Stimulated activated naive CD8-positive, alpha-beta T cell treated with anti-CD3 and anti-CD28 coated beads, Interleukin-15, Interleukin-2, amounts not matched to agents 100 ng/mL and 50 ng/mL, for 24 hours (primary cell): Measurements from ENCODE around the gene EXOC3L1.

Experiments
- H3K27ac Mint-ChIP-seq: one replicate; pipeline ENCODE4 v1.8.0; 2021; ENCODE audit warnings: mild to moderate bottlenecking, mixed read lengths
- H3K27me3 Mint-ChIP-seq: one replicate; pipeline ENCODE4 v1.8.0; 2021; ENCODE audit warnings: mixed read lengths
- H3K36me3 Mint-ChIP-seq: one replicate; pipeline ENCODE4 v1.8.0; 2021; ENCODE audit warnings: low read depth, mixed read lengths
- H3K4me1 Mint-ChIP-seq: one replicate; pipeline ENCODE4 v1.8.0; 2021; ENCODE audit warnings: low read depth, mixed read lengths
- H3K4me3 Mint-ChIP-seq: one replicate; pipeline ENCODE4 v1.8.0; 2021; ENCODE audit warnings: mild to moderate bottlenecking, mixed read lengths
- H3K9me3 Mint-ChIP-seq: one replicate; pipeline ENCODE4 v1.8.0; 2021; ENCODE audit warnings: mixed read lengths

EXOC3L1 gene

DNA sequence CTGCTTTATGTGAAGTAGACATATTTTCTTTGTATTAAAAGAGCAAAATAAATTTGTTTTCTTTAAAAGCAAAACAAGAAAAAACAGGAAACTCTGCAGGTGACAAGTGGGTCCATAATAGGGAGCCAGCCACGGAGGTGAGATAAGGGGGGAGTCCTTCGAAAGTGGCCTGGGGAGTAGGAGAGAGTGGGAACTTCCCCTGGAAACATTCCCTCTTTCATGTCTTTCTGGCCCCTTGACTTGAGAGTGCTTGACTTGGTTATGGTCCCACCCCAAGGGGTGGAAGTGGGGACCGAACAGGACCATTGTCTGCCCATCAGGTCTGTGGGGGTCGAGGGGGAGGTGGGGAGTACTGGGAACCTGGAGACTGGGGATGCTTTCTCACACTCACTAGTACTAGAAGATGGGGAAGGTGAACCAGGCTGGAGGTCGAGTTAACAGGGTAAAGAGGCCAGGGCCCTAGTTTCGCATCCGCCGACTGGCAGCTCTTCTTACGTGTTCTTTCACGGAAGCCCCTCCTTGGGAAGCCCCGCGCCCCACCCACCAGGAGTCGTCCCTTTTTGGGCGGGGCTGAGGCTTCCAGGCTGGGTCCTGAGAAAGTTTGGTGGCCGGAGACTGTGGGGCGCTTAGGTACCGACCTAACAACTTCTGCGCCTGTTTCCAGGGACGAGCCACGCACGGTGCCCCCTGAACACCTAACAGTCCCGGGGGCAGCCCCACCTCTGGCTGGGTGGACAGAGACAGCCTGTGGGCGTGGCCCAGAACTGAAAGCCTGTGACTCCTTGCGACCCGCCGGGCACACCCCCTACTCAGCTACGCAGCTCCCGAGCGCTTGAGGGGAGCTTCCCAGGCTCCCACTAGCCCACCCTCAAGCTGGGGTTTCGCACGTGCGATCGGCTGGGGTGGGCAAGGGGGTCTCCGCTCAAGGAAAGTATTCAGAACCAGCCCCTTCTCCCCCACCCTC lies 31.0 kb downstream of the EXOC3L1 start:
- peaks cover 22% of the 10 kb centered on the region for H3K27me3 Mint-ChIP-seq
- no peaks in the 10 kb centered on the region for H3K9me3 Mint-ChIP-seq
- peak overlapping the region; percentile 90 for H3K4me3 Mint-ChIP-seq
- H3K4me1 Mint-ChIP-seq: peaks cover 60% of the 10 kb centered on the region
- H3K27ac Mint-ChIP-seq: peak overlapping the region; percentile 85
- no peaks in the 10 kb centered on the region for H3K36me3 Mint-ChIP-seq

DNA sequence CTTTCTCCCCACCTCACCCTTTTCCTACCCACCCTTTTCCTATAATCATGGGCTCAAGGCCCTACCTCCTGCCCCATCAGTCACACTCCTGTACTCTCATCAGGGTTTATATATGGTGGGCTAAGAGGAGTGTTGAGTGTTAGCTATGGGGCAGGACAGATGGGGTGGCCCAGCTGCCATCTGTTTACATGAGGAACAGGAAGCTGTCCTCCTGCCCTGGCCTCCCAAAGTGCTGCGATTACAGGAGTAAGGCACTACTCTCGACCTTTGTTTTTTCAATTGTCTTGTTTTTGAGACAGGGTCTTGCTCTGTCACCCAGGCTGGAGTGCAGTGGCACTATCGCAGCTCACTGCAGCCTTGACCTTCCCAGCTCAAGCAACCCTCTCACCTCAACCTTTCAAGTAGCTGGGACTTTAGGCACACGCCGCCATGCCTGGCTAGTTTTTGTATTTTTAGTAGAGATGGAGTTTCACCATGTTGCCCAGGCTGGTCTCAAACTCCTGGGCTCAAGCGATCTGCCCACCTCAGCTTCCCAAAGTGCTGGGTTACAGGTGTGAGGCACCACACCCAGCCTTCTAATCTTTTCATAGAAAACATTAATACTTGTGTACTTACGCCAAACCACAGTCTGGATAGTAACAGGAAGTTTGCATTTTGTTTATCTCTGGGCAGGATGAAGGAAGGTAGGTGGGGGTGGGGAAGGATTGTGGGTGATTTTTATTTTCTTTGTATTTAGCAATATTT lies 31.9 kb downstream of the EXOC3L1 start:
- H3K27ac Mint-ChIP-seq: peak overlapping the region; percentile 85

DNA sequence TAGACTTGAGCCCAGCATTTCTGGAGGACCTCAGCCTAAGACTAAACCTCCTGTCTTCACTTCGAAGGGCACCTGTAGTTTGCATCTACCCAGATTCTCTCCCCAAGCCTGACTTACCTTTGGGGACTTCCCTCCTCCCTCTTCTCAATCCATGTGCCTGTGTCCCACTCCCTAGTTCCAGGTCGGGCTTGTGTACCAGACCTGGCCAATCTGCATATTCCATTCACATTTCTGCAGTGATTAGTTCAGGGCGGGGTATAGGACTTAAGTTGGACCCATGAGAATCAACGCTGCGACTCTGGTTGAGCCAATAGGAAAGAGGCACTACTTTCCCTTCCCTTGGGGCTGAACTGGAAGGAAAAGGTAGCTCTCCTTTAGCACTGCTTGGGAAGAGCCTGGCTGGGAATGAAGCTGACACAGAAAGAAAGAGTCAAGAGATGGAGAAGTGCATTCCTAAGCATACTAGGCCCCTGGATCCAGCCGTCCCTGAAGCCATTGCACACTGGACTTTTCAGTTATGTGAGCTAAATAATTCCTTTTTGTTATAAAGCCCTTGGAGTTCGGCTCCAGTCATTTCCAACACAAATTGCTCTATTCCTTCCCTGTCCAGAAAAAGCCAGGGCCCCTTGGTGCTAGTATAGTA lies 32.7 kb downstream of the EXOC3L1 start:
- H3K4me3 Mint-ChIP-seq: no peak overlapping the region
- peak overlapping the region; percentile 41 for H3K27ac Mint-ChIP-seq
- peaks cover 17% of the 10 kb centered on the region for H3K27me3 Mint-ChIP-seq
- H3K36me3 Mint-ChIP-seq: no peaks in the 10 kb centered on the region
- no peaks in the 10 kb centered on the region for H3K9me3 Mint-ChIP-seq
- peaks cover 62% of the 10 kb centered on the region for H3K4me1 Mint-ChIP-seq

More for the DNA sequence above, 31.9 kb downstream of the EXOC3L1 start:
- Mint-ChIP-seq H3K4me3 (peak overlapping the region; percentile 90), H3K4me1 (peaks cover 62% of the 10 kb centered on the region), H3K27me3 (peaks cover 18% of the 10 kb centered on the region), H3K36me3 (no peaks in the 10 kb centered on the region), H3K9me3 (no peaks in the 10 kb centered on the region)

DNA sequence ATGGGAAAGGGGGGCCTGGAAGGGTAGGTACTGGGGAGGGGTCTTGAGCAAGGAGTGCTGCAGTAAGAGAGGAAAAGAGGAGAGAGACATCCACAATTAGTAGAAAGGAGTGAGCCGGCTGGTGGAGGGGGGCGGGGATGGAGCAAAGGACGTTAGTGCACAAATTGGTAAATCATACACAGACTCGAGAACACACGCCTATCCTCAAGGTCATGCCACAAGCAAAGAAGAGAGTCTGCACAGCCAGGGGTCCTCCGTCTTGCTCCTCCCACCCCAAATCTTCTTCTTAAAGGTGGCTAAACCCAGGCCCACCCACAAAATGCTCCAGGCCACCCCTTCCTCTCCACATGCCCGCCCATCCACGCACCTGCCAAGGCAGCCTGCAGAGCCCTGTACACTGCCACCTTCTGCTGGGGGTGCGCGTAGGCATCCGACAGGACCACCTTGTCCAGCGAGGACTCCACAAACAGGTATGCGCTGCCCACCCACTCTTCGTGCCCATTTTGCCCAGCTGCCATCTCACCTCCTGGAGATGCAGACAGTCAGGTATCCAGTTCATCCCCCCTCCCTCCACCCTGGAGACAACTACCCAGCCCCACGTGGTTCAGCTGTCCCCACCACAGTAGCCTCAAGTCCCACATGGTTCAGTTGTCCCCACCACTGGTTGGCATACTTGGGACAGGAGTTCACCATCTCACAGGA lies 33.6 kb downstream of the EXOC3L1 start:
- Mint-ChIP-seq H3K9me3 (no peaks in the 10 kb centered on the region), H3K4me1 (peaks cover 56% of the 10 kb centered on the region), H3K36me3 (no peaks in the 10 kb centered on the region), H3K4me3 (no peak overlapping the region), H3K27me3 (peaks cover 12% of the 10 kb centered on the region), H3K27ac (no peak overlapping the region)

DNA sequence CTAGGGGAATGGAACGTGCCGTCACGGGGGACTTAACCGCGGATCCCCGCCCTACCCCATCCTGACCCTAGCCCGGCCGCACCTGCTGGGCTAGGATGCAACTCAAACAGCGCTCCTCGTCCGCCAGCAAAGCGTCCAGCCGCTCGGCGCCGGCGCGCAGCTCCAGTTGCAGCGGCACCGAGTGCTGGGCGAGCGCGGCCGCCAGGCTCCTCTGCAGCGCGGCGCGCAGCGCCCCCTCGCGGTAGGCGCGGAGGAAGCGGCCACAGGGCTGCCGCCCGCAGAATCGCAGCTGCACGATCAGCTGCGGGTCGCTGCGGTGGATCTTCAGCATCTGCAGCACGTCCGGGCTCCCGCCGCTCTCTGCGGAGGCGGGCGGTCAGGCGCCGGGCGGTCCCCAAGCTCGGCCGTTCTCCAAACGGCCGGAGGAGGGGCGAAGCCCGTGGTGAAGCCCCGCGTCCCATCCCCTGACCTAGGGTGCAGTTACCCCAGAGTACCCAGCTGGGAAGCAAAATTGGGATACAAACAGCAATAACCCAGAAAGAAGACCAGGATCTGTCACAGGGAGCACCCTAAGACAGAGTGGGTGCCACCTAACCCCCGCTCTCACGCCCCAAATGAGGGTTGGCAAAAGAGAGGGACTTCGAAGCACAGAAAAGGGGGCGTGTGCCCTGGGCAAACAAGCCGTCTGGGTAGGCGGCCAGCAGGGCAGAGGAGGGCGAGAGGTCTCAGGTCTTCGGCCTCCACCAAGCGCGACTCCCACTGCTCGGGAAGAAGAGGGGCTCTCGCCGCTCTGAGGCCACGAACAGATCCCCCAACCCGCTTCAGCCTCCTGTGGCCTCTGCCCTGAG lies 34.4 kb downstream of the EXOC3L1 start:
- no peaks in the 10 kb centered on the region for H3K36me3 Mint-ChIP-seq
- no peaks in the 10 kb centered on the region for H3K9me3 Mint-ChIP-seq
- H3K27me3 Mint-ChIP-seq: peaks cover 13% of the 10 kb centered on the region
- peak overlapping the region; percentile 62 for H3K4me3 Mint-ChIP-seq
- H3K4me1 Mint-ChIP-seq: peaks cover 53% of the 10 kb centered on the region
- H3K27ac Mint-ChIP-seq: no peak overlapping the region

DNA sequence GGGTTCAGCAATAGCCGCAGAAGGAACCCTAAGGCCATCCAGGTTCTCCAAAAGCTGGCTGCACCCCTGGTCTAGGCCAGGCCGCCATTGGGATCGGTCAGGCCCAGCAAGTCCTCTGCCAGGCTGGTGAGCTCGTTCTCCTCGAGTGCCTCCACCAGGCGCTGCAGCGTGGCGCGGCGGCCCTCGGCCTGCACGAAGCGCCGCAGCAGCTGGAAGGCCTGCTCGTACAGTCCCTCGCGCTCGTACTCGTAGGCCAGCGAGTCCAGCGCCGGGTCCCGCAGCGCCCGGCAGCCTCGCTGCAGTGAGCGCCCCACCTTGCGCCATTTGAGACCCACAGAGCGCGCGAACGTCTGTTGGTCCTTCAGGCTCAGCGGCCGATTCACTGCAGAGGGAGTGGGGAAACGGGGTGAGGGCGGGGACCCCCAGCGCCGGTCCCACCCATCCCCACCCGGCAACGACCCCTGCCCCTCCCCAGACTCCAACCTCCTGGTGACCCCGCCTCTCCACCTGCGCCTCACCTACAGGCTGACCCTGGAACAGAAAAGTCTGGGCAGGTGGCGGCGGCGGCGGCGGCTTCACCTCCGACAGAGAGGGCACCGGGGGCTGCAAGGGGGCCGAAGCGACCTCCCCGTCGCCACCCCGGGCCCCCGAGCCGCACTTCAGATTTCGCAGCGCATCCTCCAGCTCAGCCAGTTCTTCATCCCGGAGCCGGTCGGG lies 35.2 kb downstream of the EXOC3L1 start:
- Mint-ChIP-seq H3K36me3 (no peaks in the 10 kb centered on the region), H3K27ac (no peak overlapping the region), H3K4me3 (peak overlapping the region; percentile 62), H3K27me3 (peaks cover 13% of the 10 kb centered on the region), H3K9me3 (no peaks in the 10 kb centered on the region), H3K4me1 (peaks cover 48% of the 10 kb centered on the region)

DNA sequence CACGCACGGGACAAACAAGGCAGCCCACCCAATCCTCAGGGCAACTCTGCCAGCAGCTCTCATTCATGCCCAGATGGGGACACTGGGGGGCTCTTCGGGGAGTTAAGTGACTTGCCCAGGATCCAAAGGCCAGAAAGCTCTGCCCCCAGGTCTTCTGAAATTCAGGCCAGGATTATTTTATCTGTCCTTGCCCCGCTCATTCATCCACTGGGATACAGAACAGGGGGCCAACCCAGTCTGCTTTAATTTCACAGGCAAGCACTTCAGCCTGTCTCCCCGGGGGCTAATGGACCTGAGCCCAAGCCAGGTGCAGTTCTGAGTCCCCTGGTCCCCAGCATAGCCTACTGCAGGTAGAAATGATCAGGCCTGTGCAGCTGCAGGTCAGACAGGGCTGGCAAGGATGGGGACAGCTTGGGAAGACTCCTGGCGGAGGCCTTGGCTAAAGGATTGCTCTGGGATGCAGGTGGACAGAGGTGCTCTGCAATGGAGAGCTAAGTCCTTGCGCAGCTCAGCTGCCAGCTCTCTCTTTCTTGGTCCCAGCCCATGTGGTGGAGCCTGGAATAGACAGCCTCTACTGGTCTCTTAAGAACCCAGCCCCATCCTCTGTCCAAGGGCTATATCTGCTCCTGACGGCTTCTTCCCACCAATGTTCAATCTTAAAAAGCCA lies 38.4 kb downstream of the EXOC3L1 start:
- Mint-ChIP-seq H3K36me3 (peaks cover 24% of the 10 kb centered on the region), H3K4me1 (peaks cover 25% of the 10 kb centered on the region), H3K27me3 (peaks cover 18% of the 10 kb centered on the region), H3K4me3 (peak overlapping the region; percentile 58), H3K27ac (no peak overlapping the region), H3K9me3 (no peaks in the 10 kb centered on the region)

DNA sequence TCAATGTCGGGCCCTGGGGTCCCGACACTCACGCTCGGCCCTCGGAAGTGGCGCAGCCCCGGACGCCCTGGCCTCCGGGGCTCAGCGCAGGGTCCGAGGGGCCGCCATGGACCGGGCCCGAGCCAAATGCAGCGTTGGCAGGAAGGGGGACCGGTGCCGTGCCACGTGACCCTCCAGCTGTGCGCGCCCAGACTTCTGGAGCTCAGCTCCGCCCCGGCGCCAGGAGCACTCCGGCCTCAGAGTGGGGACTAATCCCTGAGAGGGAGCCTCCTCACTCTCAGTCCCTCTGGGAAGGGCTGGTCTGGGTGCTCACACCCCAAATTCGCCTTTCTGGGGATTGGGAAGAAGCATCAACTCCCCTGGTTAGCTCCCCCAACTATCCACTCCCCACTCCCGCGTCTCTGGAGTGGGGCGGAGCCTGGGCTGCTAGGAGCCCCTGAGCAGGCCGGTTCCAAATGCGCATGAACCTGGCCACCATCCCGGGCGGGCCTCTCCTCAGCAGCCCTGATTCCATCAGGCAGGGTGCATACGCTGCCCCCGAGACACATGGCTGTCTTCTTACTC lies 39.0 kb downstream of the EXOC3L1 start, which contains the start of gene B3GNT9:
Gene B3GNT9, minus strand, starts transcription at position 166 of the 564 bp plus-strand sequence. CDS start 513 bp downstream, outside the sequence.
- Mint-ChIP-seq H3K9me3 (no peaks in the 10 kb centered on the region), H3K4me1 (peaks cover 22% of the 10 kb centered on the region), H3K27me3 (peaks cover 18% of the 10 kb centered on the region), H3K36me3 (peaks cover 30% of the 10 kb centered on the region), H3K4me3 (peak within 1 kb of the TSS; percentile 58), H3K27ac (no peak within 1 kb of the TSS)

DNA sequence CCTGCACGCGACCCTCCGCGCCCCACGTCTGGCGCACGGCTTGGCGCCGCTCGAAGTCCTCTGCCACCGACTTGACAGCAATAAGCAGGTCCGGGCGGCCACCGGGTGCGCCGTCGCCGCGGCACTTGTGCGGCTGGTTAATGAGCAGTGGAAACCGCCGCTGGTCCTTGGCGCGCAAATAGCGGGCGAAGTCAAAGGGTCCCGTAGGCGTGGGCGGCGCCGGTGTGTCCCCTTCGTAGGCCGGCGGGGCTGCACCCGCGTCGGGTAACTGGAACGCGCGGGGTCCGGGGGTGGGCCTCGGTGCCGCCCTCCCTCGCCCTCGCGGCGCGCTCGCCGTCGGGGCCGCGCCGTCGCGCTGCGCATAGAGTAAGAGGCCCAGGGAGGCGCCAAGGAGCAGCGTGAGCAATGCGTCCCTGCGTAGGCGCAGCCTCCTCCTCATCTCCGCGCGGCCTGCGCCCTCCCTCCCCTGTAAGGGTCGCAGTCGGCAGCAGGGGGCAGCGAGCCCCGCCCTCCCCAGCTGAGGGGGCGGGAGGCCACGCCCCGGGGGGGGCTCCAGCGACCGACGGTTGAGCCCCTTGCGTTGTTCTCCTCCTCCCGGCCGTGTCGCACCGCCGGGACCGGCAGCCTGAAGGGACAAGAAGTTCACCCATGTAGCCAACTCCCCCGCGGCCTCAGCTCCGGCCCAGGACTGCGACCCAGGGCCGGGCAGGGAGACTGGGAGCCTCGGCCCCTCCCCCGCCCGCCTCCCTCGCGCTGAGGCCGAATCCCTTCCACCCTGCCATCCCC lies 39.7 kb downstream of the EXOC3L1 start:
- H3K27me3 Mint-ChIP-seq: peaks cover 17% of the 10 kb centered on the region
- H3K36me3 Mint-ChIP-seq: peaks cover 37% of the 10 kb centered on the region
- no peak overlapping the region for H3K27ac Mint-ChIP-seq
- no peaks in the 10 kb centered on the region for H3K9me3 Mint-ChIP-seq
- no peak overlapping the region for H3K4me3 Mint-ChIP-seq
- H3K4me1 Mint-ChIP-seq: peaks cover 19% of the 10 kb centered on the region

DNA sequence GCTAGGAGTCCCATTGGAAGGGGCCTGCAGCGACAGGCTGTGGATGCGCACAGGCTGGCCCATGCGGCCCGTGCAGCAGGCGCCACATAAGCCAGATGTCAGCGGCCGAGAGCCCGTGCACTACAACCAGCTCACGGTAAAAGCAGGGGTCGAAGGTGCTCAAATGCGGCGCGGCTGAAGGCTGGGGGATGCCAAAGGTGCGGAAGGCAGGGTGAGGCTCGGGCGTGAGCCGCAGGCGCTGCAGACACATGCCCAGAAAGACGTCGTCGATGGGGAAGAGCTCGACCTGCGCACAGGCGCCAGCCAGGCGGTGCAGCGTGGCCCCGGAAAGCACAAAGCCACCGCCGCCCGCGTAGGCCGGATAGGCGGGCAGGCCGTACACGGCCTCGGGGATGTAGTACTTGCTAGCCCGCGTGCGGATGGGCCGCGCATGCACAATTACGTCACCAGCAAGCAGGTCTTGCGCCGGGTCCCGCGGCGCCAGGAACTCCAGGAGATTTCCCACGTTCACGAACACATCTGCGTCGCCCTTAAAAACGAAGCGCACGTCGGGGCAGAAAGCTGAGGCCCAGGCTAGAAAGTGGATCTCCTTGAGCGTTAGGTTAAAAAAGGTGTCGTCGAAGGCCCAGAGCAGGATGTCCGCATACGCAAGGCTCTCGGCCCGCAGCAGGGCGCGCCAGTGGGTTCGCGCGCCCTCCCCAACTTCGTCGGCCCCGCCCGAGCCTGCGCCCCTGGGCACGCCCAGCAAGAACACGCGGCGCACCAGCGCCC lies 40.5 kb downstream of the EXOC3L1 start:
- Mint-ChIP-seq H3K4me3 (peak overlapping the region; percentile 39), H3K4me1 (peaks cover 19% of the 10 kb centered on the region), H3K27me3 (peaks cover 15% of the 10 kb centered on the region), H3K36me3 (peaks cover 45% of the 10 kb centered on the region), H3K27ac (no peak overlapping the region), H3K9me3 (no peaks in the 10 kb centered on the region)

DNA sequence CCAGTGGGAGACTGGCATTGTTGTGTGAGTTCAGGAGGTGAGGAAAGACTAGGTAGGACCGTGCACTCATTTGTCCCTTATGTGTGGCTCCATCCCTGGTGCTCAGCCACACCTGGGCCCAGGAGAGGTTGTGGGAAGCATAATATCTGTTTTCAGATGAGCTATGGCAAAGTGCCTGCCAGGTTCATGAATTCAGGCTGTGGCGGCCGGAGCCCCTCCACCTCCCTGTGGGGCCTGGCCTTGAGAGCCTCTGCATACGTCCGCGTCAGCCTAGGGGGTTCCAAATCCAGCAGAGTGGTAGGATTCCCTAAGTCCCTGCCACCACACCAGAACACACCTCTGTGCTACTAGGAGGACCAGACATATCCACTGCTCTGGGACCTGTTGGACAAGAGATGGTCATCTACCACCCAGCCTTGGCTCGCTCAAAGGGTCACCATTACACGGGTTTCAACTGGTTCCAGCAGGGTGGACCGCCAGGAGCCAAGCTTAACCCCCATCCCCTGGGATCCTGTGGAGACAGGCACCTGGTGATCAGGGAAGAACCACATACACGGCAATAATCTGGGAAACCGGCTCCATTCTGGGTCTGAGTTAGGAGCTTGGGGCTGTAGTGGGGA lies 41.2 kb downstream of the EXOC3L1 start:
- Mint-ChIP-seq H3K9me3 (no peaks in the 10 kb centered on the region), H3K4me3 (no peak overlapping the region), H3K27ac (no peak overlapping the region), H3K27me3 (peaks cover 15% of the 10 kb centered on the region), H3K4me1 (peaks cover 15% of the 10 kb centered on the region), H3K36me3 (peaks cover 50% of the 10 kb centered on the region)
